Measurements from ENCODE around the gene ARAP2. TPM values are rescaled to one million over a fixed set of nuclear protein-coding genes. Genes with fewer than 3 reads are reported as not detected.

ARAP2 gene
- polyA plus RNA-seq, 1 donor: 8.7 TPM

DNA sequence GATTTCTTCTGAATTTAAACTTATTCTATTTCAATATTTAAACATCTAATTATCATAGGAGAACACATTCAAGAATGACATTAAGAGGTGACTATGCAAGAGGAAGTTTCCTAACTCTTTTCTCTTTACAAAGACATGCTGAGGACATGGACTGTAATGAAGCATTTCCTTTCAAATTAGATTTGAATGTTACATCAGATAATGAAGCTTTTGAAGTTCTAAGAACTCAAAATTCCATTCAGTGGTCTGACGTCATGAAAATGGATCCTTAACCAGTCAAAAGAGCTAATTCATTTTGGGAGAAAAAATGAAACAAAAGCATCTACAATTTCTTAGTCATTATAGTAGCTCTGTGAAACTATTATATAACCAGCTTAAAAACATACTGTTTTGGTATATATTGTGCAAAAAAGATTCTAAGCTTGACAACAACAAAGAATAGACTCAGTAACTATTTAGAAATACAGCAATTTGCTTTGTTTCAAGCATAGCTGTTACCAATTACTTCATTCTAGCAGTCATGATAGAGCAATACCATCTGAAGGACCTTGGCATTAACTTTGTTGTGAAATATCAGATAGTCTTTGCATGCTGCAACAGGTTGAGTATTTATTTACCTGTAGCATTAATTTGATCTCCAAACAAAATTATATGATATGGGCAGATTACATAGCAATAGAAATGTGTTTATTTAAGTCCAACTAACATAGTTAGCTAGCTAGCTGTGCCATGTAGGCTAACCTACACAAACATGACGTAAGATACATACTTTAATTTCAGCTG, 23.4 kb upstream of the ARAP2 start:
- no peak for DNase-seq

DNA sequence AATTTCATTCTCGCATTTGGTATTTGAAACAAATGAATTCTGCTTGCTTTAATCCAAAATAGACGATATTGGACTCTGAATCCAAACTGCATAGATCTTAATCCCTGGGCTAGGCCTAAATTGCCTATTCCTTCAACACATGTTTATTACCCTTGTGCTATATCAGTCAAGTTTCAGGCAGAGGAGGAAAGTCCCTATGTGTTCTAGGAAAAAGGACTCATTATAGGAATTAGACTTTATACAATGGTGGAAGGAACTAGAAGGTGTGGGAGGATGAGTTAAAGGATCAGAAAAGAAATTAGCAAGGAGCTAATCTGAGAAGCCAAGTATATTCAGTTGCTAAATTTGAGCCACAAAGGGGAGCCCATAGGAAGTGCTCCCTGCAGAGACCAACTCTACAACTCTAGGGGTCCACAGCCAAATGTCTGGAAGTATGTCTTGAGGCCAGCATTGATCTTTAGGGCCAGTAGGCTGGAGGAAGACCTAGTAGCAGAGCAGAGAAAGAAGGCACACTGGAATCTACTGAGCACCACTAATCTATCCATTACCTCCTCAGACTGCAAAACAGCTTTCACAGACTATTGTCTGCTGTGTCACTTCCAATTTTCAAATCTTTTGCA, 20.0 kb upstream of the ARAP2 start:
- DNase-seq: no peak

DNA sequence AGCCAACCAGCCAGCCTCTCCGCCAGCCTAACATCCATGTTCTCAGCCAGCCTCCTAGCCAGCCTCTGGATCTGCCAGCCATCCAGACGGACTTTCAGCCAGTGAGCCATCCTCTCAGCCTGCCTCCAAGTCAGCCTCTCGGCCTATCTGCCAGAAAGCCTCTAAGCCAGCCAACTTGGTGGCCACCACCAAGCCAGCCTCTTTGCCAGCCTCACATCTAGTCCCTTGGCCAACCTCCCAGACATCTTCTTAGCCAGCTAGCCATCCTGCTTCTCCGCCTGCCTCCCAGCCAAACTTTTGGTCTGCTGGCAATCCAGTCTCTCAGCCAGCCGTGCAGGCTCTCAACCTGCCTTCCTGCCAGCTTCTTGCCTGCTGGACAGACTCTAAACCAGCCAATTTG, 16.4 kb upstream of the ARAP2 start:
- no peak for DNase-seq

DNA sequence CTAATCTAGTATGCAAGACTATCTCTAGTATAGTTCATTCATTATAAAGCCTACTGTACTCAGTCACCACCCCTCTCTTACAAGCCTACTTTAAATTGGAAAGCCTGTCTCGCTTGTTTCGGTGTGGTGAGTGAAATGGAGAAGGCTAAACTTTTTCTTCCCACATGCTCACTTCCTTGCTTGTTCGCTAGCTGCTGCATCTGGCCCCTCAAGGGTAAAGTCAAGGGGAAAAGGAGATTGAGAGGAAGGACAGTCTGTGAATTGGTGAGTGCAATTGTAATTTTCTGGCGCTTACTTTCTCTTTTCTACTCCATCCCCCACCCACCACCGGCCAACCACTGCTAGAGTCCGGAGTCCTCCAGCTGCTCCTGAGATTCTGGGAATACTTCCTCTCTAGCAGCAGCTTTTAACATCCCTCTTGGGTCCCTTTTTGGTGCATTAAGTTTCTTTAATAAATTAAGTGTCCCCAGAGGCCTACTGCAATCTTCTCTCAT, 12.1 kb upstream of the ARAP2 start:
- DNase-seq: no peak

DNA sequence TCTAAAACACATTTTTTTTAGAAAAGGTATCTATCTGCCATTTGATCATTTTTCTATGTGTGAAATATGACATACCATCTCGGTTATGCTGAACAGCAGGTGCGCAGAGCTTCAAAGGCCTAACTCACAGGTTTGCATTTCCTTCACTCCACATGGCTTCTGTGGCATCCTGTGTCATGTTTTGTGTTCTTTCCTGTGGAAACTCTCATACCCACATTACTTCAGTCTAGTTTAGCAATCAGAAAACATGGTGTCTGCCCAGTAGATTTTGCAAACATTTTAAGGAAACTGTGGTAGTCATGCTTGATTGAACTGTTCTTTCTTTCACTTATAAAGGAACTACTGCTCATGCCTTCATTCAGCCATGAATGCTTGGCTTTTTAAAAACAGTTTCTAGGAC, 11.3 kb upstream of the ARAP2 start:
- DNase-seq: no peak

DNA sequence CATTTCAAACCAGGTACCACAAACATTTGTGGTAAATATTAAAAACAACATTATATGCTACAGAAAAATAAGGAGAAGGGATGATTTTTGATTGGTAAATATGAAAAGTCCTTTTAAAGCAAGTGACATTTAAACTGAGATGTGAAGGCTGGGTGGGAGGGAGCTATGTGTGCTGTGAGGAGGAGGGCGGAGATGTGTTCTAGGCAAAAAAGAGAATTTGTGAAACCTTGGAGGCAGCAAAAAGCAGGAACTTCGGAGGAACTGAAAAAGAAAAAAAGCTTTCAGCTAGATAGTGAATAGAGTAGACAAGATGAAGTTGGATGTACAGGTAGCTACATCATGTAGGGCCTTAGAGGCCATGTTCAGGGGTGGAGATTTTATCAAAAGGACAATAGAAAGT, 10.1 kb upstream of the ARAP2 start:
- DNase-seq: no peak

DNA sequence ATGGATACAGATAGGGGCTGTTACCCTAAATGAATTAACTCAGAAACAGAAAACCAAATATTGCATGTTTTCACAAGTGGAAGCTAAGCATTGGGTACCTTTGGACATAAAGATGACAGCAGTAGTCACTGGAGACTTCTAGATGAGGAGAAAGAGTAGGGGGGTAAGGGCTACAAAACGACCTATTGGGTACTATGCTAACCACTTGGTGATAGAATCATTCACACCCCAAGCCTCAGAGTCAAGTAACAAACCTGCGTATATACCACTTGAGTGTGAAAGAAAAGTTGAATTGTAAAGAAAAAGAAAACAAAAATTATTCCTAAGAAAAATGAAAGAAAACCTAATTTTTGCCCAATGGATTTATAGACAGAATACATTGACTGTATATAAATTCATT, 7.7 kb upstream of the ARAP2 start:
- DNase-seq: no peak

DNA sequence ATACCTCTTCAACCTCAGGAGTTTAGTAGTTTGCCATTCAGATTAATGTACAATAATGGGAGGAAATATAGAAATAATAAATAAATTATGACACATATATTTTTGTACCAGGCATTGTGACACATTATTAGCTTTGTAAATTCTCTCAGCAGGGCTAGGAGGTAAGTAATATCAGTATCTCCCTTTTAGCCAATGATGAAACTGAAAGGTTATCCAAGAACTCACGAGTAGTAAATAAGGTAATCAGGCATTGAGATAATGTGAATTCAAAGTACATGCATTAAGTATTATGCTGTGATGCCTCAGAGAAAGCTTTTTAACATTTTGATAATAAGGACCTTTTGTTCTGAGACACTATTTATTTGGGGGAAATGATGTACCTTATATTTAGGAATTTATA, 5.3 kb upstream of the ARAP2 start:
- no peak for DNase-seq

DNA sequence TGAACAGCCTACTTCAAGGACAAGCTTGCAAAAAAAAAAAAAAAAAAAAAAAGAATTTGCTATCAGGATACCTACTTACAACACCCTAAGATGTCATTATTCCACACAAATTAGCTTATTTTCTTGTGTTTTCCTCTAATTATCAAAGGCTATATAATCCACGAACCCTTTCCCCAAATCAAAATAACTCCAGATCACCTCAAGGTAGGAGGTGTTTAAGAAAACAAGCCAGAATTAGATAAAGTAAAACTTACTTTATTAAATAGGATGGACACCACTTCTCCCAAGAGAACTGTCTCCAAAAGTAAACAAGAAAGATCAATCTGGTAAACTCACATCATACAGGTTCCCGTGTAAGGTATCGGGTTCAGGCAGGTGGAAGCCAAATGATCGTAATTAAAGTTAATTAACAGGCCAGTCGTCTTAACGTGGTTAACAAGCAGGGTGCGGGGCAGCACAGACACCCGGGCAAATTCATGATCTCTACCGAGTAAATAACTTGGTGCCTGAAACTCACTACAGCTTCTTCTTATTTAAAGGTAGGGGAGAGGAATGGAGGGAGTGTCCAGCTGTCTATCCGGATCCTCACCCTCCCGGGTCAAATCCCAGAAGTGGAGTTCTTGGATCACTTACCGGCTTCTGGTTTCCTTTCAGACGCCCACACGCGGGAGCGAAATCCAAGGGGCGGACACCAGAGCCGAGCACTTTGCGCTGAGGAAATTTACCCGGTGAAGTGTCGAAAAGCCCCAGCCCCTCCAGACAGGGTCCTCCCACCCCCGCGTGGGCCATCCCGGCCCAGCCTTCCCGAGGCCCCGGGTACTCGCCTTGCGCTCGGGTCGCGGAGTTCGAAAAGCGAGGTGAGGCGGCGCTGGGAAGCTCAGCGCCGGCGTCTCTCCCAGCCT, 708 bp downstream of the ARAP2 start:
- DNase-seq: peak; percentile 58

DNA sequence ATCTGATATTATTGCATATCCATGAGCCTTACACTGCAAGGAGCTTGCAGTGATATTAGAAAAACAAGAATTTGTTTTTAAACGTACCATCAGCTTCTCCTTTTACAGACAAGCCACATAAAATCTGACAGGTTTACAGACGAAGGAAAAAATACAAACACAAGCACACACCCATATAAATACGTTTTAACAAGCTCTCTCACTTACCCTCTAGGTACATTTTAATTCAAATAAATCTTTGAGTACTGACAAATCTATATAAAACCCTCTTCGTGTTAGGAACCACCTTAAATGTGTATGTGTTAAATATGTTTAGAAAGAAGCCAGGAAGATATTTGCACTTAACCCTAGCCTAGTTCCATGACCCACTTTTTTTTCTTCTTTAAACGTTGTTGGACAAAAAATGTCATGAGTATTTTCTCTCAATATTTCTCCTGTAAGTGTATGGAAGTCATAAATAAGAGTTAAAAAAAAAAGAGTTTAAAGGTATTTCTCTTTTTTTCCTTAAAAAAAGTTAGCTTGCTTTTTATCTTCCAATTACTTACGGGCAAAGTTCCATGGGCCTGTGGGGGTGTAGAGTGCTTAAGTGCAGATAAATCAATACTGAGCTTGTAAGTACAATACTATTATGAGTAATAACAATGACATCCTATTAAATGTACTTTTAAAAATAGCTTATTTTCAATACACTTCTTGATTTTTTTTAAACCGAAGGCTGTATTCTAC, 1.5 kb downstream of the ARAP2 start:
- DNase-seq: no peak

DNA sequence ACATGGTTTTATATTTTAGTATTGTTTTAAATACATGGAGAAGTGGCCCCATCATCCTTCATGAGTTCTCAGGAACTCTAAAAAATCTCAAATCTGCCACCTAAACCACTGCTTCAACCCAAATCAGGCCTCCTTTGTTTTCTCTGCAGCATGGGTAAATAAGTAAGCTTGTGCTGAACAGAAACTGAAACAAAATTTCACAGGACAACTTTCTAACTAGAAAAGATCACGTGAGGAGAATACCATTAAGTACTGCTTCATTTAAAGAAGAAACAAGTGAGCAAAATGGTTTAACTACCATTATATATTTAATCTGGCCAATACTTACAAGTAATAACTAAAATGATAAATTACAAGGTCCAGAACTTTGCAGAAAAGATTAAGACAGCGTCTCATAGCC, 2.5 kb downstream of the ARAP2 start:
- no peak for DNase-seq

DNA sequence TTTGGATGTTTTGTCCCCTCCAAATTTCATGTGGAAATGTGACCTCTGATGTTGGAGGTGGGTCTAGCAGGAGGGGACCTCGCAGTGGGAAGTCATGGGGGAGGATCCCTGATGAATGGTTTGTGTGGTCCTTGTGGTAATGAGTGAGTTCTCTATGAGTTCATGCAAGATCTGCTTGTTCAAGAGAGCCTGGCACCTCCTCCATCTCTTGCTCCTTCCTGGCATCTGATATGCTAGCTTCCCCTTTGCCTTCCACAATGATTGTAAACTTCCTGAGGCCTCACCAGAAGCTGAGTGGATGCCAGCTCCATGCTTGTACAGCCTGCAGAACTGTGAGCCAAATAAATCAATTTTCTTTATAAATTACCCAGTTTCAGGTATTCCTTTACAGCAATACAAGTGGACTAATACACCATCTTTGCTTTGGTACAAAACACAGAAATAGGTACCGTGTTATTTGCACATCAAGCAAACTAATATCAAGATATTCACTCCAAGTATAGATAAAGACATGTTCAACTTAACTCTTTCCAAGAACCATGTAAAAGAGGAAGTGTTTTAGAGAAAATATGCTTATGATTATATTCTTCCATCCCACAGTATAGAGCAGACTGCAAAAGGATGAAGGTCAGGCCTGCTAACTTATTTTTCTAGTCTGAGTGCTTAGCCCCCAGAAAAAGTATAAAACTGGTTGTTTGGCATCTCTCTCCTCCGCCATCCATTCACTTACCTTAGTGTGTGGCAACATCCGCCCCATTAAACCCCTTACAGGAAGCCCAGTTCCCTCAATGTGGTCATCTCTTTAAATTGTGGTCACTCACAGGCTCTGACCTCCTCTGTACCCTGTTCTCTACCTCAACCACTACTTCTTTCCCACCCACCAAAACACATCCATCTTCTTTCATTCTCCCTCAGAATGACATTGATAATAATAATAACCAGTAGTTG, 6.7 kb downstream of the ARAP2 start:
- DNase-seq: no peak

DNA sequence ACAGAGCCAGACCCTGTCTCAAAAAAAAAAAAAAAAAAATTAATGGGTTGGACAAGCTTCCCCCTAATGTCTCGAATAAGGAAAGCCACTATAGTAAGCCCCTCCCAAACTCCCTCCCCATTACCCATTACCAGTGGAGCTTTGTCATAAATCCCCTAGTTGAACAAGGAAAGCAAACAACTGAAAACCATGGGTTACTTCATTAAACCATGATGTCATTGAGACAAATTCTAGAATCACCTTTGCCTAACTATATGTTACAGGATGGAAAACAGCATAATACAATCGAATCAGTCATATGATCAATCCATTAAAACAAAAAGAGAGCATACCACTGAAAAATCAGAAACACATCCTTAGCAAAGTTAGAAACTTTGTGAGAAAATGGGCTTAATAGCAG, 8.2 kb downstream of the ARAP2 start:
- DNase-seq: no peak

DNA sequence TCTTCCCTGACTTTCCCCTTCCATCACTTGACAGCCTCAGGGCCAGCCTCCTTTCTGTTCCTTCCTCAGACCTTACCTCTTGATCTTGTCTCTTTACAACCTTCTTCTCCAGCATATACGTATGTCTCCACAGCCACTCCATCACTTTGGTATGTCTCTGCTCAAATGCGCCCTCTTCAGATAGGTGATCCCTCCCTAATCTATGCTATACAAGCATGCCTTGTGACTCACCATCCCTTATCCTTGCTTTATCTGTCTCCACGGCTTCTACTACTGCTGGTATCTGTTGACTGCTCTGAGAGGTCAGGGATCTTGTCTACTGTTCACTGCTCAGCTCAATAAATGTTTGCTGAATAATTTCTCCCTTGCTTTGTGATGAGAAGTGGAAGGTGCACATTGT, 9.0 kb downstream of the ARAP2 start:
- DNase-seq: no peak

DNA sequence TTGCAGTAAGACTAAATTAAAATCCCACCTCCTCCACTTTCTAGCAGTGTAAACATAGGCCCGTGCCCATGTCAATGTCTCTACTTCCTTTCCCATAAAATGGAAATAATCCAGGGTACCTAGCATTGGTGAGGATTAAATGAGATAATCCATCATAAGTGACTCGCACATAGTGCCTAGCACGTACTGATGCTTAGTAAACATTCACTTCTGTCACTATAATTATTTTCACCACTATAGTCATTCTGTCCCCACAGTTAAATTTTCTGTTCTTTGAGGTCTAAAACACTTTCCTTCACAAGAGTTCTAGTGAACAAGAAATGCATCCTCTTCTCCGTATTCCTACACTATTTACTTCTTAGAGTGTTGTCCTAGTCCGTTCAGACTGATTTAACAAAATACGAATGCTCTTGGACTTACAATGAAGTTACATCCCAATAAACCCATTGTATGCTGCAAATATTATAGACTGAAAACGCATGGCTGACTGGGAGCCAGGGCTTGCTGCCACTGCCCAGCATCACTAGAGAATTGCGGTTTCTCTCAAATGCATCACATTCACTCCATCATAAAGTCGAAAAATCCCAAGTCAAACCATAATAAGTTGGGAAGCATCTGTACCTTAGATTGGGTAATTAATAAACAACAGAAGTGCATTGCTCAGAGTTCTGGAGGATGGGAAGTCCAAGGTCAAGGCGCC, 10.6 kb downstream of the ARAP2 start:
- DNase-seq: no peak

DNA sequence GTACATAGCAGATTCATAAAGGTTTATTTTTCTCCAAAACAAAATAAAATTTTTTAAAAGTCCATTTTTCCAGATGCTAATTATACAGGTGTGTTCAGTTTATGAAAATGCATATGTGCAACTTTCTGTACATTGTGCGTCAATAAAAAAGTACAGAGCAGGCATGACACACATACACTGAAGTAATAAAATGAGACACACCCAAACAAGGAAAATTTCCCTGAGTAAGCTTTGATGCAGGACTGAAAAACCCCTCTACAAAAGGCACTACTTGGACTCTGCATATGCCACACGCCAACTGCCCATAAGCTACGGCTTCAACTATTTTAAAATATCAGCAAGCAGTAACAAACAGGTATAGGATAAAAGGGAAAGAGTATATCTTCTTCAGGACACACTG, 13.8 kb downstream of the ARAP2 start:
- no peak for DNase-seq

DNA sequence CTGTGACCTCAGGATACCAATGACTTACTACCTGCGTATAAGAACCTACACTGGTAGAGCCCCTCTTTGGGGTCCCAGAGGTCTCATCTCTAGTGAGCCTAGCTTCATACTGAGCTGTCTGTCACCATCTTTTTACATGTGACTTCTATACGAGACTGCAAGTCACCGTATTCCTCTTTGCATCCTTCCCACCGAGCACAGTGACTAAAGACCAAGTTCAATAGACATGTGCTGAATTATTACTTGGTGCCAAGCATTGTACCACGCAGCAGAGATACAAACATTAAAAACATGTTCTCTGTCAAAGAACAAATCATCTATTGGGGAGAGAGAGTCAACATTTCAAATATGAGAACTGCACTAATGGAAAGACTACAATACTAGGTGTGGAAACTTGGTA, 16.4 kb downstream of the ARAP2 start:
- no peak for DNase-seq

DNA sequence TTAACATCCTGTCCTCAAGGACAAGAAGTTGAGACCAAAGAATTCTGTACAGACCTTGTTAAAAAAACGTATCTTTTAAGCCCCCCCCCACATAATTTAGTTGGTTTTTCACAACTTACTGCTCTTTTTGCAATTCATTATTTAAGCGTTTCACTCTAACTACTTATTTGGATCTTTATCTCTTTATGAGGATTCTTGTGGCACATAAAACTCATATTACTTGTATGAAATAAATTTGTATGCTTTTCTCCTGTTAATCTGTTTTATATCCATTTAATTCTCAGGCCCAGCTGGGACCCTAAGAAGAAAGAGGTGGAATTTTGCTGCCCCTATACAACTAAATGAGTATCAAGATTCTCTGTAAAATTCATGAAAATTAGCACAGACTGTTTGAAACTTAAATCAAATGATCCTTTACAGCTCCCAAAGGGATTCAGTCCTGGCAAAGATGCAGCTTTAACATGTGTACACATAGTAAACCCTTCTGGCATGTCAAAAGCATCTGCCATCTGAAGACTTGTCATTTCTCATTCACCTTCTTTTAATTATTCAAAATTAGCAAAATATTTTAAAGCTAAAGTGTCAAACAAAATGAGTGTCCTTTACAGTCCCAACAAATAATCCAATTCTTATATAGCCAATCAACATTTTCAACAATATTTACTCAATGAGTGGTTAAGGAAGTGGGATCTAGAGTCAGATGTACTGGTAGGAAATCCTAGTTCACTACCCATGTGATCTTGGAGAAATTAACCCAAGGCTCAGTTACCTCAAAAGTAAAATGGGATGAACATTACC, 17.7 kb downstream of the ARAP2 start:
- DNase-seq: no peak

All from left kidney (tissue), 2 donors.